ENCODE results near the gene KCNK1. TPM values are rescaled to one million over a fixed set of nuclear protein-coding genes. Genes with fewer than 3 reads are reported as not detected.

The KCNK1 gene
- total RNA-seq, 1 donor from 2014 or later = 5.7 TPM

DNA sequence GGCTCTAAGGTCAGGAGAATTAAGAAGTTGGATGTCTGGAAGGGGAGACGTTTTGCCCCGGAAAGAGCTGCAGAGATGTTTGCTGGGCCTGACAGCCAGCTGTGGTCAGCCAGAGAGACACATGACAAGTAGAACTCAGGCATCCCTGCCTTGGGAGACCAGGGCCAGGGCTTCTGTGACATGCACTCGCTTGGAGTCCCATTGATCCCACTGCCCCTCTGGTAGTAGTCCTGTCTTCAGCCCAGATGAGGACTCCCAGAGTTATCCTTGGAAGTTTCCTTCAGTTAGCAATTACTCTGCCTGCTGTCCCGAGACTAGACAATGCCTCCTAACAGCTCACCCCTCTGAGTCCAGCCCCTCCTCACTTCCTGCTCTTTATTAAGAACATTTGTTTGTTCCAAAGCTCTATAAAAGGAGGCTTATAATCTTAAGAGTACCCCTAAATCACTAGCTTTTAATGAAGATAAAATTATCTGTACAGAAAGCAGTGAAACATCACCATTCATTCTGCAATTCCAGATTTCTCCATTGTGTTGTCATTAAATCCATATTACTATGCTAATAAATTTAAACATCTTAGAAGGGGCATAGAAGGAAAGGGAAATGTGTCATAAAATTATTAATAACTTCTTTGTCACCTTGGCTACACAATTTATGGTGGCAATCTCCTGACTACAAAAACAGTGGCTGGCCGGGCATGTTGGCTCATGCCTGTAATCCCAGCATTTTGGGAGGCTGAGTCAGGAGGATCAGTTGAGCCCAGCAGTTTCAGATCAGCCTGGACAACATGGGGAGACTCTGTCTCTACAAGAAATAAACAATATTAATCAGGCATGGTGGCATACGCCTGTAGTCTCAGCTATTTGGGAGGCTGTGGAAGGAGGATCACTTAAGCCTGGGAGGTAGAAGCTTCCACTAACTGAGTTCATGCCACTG is 94.2 kb downstream of the KCNK1 start:
- Histone ChIP-seq H3K27ac (ENCODE audit: low read depth, low read length) (no peak overlapping the region), H3K79me2 (ENCODE audit: insufficient read depth, low read length) (no peaks in the 10 kb centered on the region), H3K4me3 (ENCODE audit: insufficient read depth, low read depth, low read length) (no peak overlapping the region), H3K9ac (ENCODE audit: low read length) (no peak overlapping the region), H3K27me3 (ENCODE audit: insufficient read depth, low read length) (no peaks in the 10 kb centered on the region), H4K20me1 (ENCODE audit: insufficient read depth, low read length) (no peaks in the 10 kb centered on the region), H3K9me3 (ENCODE audit: insufficient read depth, low read depth, low read length) (no peaks in the 10 kb centered on the region), H2AFZ (ENCODE audit: low read depth, low read length) (no peak overlapping the region), H3K4me1 (ENCODE audit: insufficient read depth, low read length) (no peaks in the 10 kb centered on the region), H3K36me3 (ENCODE audit: insufficient read depth, low read length) (no peaks in the 10 kb centered on the region), H3K4me2 (ENCODE audit: low read length) (no peak overlapping the region)
- no peak overlapping the region for H3K4me3 Mint-ChIP-seq (ENCODE audit: unreplicated experiment)
- no peak for DNase-seq (ENCODE audit: low read depth)
- peaks cover 2% of the 10 kb centered on the region for H3K9me3 Mint-ChIP-seq (ENCODE audit: unreplicated experiment)
- H3K27me3 Mint-ChIP-seq (ENCODE audit: low read depth, unreplicated experiment) = no peaks in the 10 kb centered on the region
- H3K4me1 Mint-ChIP-seq (ENCODE audit: low read depth, unreplicated experiment) = peaks cover 14% of the 10 kb centered on the region
- no peak for FAIRE-seq
- no peak for TF ChIP-seq EZH2 (IDR thresholded peaks at IDR 0.05; ENCODE audit: insufficient read depth, low read length)
- TF ChIP-seq, protein P1, sequence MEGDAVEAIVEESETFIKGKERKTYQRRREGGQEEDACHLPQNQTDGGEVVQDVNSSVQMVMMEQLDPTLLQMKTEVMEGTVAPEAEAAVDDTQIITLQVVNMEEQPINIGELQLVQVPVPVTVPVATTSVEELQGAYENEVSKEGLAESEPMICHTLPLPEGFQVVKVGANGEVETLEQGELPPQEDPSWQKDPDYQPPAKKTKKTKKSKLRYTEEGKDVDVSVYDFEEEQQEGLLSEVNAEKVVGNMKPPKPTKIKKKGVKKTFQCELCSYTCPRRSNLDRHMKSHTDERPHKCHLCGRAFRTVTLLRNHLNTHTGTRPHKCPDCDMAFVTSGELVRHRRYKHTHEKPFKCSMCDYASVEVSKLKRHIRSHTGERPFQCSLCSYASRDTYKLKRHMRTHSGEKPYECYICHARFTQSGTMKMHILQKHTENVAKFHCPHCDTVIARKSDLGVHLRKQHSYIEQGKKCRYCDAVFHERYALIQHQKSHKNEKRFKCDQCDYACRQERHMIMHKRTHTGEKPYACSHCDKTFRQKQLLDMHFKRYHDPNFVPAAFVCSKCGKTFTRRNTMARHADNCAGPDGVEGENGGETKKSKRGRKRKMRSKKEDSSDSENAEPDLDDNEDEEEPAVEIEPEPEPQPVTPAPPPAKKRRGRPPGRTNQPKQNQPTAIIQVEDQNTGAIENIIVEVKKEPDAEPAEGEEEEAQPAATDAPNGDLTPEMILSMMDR (IDR thresholded peaks at IDR 0.05; ENCODE audit: insufficient read depth, low read depth, low read length) = no peak
- no peaks in the 10 kb centered on the region for H3K36me3 Mint-ChIP-seq (ENCODE audit: low read depth, unreplicated experiment)
- peak overlapping the region; percentile 49 for H3K27ac Mint-ChIP-seq (ENCODE audit: unreplicated experiment)

- FAIRE-seq (no peak), DNase-seq (ENCODE audit: low read depth) (no peak)
- Histone ChIP-seq H3K36me3 (ENCODE audit: insufficient read depth, low read length) (no peaks in the 10 kb centered on the region), H3K27ac (ENCODE audit: low read depth, low read length) (no peak overlapping the region), H3K4me2 (ENCODE audit: low read length) (no peak overlapping the region), H3K9ac (ENCODE audit: low read length) (no peak overlapping the region), H3K4me1 (ENCODE audit: insufficient read depth, low read length) (no peaks in the 10 kb centered on the region), H3K4me3 (ENCODE audit: insufficient read depth, low read depth, low read length) (no peak overlapping the region), H3K79me2 (ENCODE audit: insufficient read depth, low read length) (no peaks in the 10 kb centered on the region), H4K20me1 (ENCODE audit: insufficient read depth, low read length) (no peaks in the 10 kb centered on the region), H3K9me3 (ENCODE audit: insufficient read depth, low read depth, low read length) (no peaks in the 10 kb centered on the region), H3K27me3 (ENCODE audit: insufficient read depth, low read length) (no peaks in the 10 kb centered on the region), H2AFZ (ENCODE audit: low read depth, low read length) (no peak overlapping the region)
- no peak overlapping the region for H3K27ac Mint-ChIP-seq (ENCODE audit: unreplicated experiment)
- H3K4me1 Mint-ChIP-seq (ENCODE audit: low read depth, unreplicated experiment) = peaks cover 8% of the 10 kb centered on the region
- H3K9me3 Mint-ChIP-seq (ENCODE audit: unreplicated experiment) = no peaks in the 10 kb centered on the region
- H3K4me3 Mint-ChIP-seq (ENCODE audit: unreplicated experiment) = no peak overlapping the region
- no peak for TF ChIP-seq EZH2 (IDR thresholded peaks at IDR 0.05; ENCODE audit: insufficient read depth, low read length)
- TF ChIP-seq, protein P1 (IDR thresholded peaks at IDR 0.05; ENCODE audit: insufficient read depth, low read depth, low read length) = no peak
- no peaks in the 10 kb centered on the region for H3K36me3 Mint-ChIP-seq (ENCODE audit: low read depth, unreplicated experiment)
- H3K27me3 Mint-ChIP-seq (ENCODE audit: low read depth, unreplicated experiment) = no peaks in the 10 kb centered on the region
Measured at GRCh38 chr1:233710031-233710430, 96.1 kb downstream of the KCNK1 start.

DNA sequence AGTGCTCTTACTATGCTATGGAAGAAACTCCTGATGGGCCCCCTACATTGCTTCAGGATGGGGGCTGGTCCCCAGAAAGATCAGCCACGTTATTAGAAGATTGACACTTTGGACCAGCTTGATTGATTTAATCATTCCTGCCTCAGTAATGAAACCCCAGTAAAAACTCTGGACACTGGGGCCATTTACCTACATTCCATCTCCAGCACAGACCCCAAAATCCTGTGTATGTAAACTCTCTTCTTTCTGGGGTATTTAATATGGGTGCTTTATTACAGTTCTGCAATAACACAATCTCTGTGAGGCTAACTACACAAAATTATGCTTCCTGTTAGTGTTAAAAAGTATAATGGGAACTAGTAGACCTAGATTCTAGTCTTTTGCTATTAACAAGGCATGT is 96.6 kb downstream of the KCNK1 start:
- Mint-ChIP-seq H3K4me1 (ENCODE audit: low read depth, unreplicated experiment) (peaks cover 8% of the 10 kb centered on the region), H3K36me3 (ENCODE audit: low read depth, unreplicated experiment) (no peaks in the 10 kb centered on the region), H3K4me3 (ENCODE audit: unreplicated experiment) (no peak overlapping the region), H3K27me3 (ENCODE audit: low read depth, unreplicated experiment) (no peaks in the 10 kb centered on the region), H3K9me3 (ENCODE audit: unreplicated experiment) (no peaks in the 10 kb centered on the region), H3K27ac (ENCODE audit: unreplicated experiment) (no peak overlapping the region)
- Histone ChIP-seq H3K27ac (ENCODE audit: low read depth, low read length) (no peak overlapping the region), H2AFZ (ENCODE audit: low read depth, low read length) (no peak overlapping the region), H3K9me3 (ENCODE audit: insufficient read depth, low read depth, low read length) (no peaks in the 10 kb centered on the region), H3K27me3 (ENCODE audit: insufficient read depth, low read length) (no peaks in the 10 kb centered on the region), H3K36me3 (ENCODE audit: insufficient read depth, low read length) (no peaks in the 10 kb centered on the region), H3K4me1 (ENCODE audit: insufficient read depth, low read length) (no peaks in the 10 kb centered on the region), H3K9ac (ENCODE audit: low read length) (no peak overlapping the region), H4K20me1 (ENCODE audit: insufficient read depth, low read length) (no peaks in the 10 kb centered on the region), H3K4me3 (ENCODE audit: insufficient read depth, low read depth, low read length) (no peak overlapping the region), H3K79me2 (ENCODE audit: insufficient read depth, low read length) (no peaks in the 10 kb centered on the region), H3K4me2 (ENCODE audit: low read length) (no peak overlapping the region)
- TF ChIP-seq, protein P1 (IDR thresholded peaks at IDR 0.05; ENCODE audit: insufficient read depth, low read depth, low read length) = no peak
- no peak for TF ChIP-seq EZH2 (IDR thresholded peaks at IDR 0.05; ENCODE audit: insufficient read depth, low read length)
- FAIRE-seq (no peak), DNase-seq (ENCODE audit: low read depth) (no peak)
